SK-N-DZ (cell line): ENCODE measurements around the gene NQO1. TPM values are rescaled to one million over a fixed set of nuclear protein-coding genes. Genes with fewer than 3 reads are reported as not detected.
"Not testable (repeated sequence)": the region's sequence is repeated elsewhere in the genome, so short reads cannot be mapped to it uniquely, and the experiment has no call there.

Experiments
- DNase-seq: peaks from one replicate; pipeline ENCODE4 v3.0.0-alpha.2; 2015; ENCODE audit warnings: low spot score
- polyA plus RNA-seq, 2 experiments: library from polyadenylated mRNA; depleted of rRNA; stranded (reverse); fragments of >200 nt; gene quantifications; 2 replicates each; pipeline ENCODE4 v1.2.3, GENCODE V29; 2014

NQO1 gene
- polyA plus RNA-seq (2014; cell fraction: cytosol; rRNA removed), result 8.6 and 13.9 TPM in 2 replicates
- polyA plus RNA-seq (2014; cell fraction: nucleus; rRNA removed), result 5.2 and 8.3 TPM in 2 replicates

DNA sequence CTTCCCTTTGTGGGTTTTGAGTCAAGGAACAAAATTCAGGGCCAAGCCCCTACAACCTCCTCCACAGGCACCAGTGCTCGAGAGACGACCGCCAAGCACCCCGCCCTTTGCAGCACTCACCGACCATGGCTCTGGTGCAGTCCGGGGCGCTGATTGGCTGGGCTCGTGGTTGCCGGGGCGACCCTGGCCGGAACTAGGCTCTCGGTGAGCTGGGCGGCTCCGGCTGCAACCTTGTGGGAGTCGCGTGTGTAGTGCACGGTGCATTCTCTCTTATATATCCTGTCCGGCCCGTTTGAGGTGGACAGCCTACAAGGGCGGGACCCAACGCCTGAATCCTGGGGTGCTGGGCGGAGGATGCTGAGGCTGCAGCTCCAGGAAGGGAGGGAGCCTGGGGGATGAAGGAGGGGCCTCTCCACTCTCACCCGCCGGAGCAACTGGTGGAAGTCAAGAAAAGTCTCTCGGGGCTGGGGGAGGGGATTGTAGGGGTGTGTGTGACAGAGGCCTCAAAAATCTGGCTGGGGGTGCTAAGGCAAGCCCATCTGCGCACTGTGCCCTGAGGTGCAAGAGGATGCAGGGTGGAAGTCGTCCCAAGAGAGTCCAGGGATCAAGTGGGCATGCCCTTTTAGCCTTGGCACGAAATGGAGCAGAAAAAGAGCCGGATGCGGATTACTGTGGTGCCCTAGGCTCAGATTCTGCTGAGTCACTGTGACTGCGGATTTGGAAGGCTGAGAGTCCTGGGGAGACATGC, at the start of gene NQO1:
NQO1 (minus strand) TSS at position 248 of the 748 bp plus-strand sequence; CDS start at position 127, 121 bp downstream.
- DNase-seq, result peak; percentile 90

DNA sequence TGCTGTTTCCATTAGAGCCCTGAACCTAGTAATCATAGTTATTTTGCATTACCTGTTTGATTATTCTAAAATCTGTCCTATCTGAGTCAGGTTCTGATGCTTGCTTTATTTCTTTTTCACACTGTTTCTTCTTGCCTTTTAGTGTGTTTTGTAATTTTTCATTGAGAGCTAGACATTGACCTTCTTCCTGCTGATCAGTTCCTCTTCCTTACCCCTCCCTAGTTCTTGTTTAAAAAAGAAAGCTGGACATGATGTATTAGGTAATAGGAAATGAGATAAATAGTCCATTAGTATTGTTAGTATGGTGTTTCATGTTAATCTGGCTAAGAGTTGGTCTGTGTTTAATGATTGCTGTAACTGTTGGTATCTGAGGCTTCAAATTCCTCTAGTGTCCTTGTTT, 49.2 kb upstream of the NQO1 start:
- DNase-seq, result no peak

DNA sequence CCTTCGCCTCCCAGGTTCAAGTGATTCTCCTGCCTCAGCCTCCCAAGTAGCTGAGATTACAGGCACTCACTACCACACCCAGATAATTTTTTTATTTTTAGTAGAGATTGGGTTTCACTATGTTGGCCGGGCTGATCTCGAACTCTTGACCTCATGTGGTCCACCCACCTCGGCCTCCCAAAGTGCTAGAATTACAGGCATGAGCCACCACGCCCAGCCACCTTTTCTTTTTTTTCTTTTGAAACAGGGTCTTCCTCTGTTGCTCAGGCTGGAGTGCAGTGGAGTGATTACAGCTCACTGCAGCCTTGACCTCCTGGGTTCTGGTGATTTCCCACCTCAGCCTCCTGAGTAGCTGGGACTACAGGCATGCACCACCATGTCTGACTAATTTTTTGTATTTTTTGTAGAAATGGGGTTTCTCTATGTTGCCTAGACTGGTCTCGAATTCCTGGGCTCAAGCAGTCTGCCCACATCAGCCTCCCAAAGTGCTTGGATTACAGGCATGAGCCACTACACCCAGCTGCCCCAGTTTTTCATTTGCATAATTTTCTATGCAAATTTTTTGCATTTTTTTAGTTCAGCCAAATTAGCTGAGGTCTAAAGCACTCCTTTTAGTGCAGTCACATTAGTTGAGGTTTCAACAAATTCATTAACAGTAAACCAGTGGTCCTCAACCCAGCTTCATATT, 47.0 kb upstream of the NQO1 start:
- DNase-seq, result no peak

DNA sequence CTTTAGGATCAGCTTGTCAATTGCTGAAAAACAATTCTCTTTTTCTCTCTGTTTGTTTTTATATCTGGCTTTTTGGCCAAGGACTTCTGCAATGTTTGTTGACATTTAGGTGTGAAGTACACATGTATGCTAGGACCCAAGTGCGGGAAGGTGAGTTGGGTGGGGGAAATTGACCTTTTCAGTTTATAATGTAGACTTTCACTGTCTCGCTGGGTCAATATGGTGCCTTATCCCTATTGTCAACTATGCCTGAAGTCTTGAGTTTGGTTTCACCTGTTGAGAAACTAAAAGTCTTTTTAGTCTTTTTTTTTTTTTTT, 45.2 kb upstream of the NQO1 start:
- DNase-seq, result no peak

DNA sequence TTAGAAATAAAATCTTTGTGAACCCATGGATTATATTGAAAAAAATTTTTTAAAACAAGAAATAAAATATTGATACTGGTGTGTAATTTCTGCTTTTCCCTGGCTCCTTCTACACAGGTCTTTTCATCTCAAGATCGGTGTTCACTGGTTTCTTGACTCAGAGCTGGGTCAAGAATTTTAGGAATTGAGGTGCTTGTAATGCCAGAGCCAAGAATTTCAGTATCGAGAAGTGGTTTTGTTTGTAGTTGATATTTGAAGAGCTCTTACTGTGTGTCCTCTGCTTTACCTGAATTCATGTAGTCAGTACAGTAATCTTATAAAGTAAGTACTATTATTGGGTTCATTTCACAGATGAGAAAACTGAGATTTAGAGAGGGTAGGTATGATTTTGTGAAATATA, 43.0 kb upstream of the NQO1 start:
- DNase-seq, result no peak

DNA sequence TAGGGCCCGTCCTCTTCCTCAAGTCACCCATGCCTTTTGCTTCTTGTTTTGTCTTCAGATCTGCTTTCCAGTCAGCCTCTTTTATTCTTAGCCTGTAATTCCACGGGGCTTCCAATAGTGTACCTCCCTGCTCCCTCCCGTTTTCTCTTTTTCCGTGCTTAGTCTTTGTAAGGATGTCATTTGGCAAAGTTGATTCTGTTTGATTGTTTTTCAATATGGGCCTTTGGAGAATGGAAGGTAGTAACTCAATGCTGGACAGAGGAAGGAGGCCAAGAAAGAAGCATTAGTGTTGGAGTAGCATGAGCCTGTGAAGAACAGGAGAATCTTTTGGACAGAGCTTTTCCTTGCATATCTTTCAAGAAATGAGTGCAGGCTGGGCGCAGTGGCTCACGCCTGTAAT, 42.3 kb upstream of the NQO1 start:
- no peak for DNase-seq

DNA sequence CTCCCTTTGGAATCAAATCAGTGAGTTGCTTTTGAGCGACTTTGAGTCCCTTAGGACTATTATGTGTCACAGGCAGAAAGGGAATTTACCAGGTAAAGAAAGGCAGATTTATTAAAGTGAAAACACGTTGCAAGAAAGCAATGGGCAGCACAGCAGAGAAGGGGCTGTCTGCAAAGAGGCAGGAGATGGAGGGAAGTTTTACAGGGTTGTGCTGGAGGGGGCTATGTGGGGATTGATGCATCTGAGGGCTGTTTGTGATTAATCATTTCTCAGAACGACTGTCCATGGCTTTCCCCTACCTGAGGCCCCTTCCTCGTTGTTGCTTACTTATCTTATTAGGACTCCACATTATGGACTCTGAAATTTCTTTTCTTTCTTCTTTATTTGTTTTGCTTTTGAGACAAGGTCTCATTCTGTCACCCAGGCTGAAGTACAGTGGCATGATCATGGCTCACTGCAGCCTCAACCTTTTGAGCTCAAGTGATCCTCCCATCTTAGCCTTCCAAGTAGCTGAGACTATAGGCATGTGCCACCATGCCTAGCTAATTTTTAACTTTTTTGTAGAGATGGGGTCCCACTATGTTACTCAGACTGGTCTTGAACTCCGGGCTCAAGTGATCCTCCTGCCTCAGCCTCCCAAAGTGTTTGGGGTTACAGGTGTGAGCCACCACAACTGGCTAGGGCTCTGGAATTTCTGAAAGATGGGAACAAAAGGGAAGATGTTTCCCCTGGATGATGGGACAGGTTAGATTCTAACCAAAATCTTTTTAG, 41.3 kb upstream of the NQO1 start:
- no peak for DNase-seq

DNA sequence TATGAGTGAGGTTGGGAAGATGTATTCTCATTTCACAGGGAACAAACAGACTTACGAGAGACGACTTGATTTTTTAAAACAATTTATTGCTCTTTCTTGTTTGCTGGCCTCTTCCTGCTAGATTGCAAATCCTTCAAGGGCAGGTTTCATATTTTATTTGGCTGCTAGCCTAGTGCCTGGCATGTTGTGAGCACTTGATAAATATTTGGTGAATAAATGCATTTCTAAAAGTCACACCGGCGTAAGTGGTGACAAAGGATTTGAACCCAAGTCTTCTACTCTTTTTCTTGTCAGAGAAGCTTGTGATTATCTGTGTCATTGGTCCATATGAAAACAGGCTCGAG, 37.2 kb upstream of the NQO1 start:
- no peak for DNase-seq

DNA sequence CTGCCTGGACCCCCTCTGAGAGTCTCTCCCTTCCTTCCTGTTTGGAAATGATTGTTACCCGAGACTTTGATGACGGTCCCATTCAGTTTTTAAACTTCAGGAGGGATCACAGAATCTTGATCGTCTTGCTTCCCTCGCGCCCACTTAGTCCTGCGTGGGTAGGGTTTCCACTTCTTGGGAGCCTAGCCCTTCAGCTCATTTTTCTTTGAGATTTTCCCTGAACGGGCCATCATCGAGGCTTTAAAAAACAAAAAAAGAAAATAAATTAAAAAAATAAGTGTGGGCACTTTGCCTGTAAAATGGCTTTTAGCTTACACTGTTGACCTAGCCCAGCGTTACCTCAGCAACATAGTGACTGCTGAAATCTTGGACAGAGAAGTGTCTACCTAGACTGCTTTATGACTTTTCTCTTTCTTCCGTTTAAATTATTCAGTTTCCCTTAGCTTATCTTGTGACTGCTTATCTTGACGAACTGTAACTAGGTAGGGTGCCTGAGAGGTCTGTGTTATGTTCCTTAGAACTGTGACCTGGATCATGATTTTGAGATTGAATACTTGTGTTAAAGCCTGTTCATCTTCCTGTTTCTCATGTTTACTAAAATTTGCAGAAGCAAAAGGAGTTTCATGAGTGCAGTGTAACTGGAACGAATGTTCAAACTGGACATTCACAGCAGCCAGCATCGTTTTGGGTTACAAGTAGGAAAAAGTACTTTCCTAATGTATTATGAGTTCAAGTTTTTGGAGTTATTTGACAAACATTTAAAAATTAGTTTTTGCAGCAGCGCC, 36.6 kb upstream of the NQO1 start:
- DNase-seq, result no peak

DNA sequence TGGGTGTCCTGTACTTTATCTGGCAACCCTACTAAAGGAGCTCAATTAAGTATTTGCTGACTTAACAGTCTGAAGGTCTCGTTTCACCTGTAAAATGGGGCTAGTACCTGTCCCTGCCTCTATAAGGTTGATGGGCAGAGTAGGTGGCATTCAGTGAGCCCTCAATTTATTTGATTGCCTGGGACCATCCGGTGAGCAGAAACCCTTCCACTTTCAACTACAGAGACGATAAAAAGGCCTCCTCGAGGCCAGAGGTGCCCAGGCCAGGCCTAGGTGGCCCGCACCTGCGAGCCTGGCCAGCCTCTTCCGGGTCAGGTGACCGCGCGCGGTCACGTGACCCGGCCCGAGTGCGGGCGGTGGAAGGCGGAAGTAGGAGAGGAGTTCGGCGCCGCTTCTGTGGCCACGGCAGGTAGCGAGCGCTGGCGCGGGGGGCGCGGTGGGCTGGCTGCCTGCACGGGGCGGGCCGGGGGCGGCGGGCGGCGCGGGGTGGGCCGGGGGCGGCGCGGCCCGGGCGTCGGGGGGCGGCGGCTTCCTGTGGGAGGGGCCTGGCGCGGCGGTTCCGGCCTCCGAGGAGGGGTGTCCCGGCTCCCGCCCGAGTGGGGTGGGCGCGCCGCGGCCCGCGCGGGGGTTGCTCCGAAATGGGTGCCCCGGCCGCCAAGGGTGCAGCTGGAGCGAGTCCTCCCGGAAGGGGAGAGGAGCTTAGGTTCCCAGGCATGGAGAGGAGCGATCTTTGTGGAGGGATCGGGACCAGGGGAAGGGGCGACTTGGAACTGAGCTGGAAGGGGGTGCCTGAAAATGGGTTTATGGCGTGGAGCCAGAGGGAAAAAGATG, 35.8 kb upstream of the NQO1 start, which contains the start of gene WWP2:
WWP2 (plus strand) TSS at position 350 of the 831 bp plus-strand sequence. CDS start 24,679 bp downstream, outside the sequence.
- DNase-seq, result peak; percentile 84

DNA sequence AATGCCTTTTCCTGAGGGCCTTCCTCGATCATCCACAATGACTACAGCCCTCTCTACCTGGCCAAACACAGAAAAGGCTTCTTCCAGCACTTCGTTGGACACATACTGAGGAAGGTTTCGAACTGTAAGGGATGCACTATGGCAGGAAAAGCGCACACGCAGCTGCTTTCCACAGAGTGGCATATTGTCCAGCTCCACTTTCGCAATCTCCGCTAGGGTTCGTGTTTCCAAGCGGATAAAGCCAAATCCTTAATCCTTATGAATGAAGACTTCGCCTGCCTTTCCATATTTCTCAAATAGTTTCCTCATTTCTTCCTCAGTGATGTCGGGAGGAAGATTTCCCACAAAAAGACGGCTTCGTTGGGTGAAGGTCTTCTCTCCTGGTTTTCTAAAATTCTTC, 31.0 kb upstream of the NQO1 start:
- not testable (repeated sequence) for DNase-seq

DNA sequence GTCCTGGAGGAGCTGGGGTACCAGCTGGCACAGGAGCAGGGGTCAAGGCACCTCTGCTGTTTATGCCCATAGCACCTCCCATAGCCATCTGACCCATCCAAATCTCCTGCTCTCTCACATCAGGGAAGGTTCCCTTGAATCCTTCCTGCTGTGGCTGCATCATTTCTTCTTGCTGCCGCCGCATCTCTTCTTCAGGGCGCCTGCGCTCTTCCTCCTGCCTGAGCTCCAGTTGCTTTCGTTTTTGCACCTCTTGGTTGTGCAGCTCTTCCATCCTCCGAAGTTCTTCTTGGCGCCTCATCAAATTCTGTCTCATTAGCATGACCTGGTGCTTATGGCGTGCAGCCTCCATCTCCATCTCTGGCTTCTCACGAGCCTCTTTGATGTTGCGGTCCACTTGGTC, 30.3 kb upstream of the NQO1 start:
- DNase-seq, result no peak

DNA sequence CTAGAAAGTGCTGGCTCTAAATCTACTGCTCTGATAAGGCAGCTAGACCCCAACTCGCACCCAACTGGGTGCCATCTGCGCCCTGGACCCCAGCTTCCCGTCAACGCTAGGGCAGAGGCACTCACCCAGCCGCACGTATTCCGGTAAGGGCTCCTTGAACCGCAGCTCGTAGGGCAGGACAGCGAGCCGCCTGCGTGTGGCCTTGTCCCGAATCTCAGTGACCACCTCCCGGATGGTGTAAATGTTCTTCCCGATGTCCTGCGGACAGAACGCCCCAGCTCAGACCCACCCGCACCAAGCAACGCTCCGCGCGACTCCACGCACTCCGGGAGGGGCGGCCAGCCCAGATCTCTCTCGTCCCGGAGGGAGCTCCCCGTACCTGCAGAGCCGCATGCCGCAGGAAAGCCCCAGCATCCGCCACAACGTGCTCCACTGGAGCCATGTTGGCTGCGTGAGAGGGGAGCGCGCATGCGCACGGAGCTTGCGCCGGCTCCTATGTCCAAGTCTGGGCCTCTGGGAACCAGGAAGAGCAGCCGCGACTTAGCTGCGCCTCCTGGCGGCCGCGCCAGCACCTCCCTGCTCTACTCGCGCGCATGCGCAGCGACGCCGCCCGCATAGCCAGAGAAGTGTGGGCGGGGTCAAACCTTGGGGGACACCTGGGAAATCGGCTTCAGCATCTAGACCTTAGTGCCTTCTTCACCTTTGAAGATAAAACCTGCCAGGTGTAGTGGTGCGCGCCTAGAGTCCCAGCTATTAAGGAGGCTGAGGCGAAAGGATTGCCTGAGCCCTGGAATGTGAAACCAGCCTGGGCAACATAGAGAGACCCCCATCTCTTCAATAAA, 28.3 kb upstream of the NQO1 start, which contains the start of gene NOB1:
NOB1 (minus strand) TSS at position 458 of the 842 bp plus-strand sequence; CDS start at position 442, 16 bp downstream.
- DNase-seq, result peak; percentile 96

DNA sequence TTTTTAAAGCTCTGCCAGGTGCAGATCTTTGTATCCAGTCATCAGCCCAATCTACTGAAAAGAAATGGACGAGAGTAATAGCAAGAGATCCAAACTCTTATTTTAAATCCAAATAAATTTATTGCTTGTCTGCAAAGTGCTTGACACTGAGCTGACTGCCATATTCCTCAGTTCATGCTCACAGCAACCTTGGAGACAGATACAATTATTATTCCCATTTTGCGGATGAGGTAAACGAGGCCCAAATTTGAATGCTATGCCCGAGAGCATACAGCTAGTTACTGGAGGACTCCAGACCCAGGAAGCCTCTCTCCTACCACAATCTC, 27.7 kb upstream of the NQO1 start:
- DNase-seq, result no peak

DNA sequence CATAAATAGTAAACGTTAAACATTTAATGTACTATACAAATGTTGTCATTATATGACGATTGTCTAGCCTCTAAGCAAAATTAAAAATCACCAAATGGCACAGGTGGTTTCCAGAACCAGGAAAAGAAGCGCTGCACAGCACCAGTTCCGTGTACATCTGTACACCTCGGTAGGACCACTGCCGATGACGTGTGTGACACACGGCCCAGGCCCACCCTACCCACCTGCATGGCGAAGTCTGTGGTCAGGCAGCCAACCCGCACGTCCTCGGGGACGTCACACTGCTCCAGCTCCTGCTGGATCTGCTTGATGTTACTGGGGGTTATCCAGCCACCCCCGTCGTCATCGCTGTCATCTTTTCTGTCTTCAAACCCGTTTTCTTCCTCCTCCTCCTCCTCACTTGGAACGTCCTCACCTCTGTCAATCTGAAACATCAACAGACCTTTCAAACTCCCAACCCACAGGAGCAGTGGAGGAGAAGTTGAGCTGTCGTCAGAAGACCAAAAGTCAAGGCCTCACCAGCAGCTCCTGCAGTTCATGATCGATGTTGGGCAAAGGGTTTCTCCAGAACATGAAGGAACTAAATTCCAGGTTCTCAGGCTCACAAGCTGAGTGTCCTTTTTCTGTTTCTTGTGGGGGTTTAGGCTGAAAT, 22.5 kb upstream of the NQO1 start:
- DNase-seq, result no peak

DNA sequence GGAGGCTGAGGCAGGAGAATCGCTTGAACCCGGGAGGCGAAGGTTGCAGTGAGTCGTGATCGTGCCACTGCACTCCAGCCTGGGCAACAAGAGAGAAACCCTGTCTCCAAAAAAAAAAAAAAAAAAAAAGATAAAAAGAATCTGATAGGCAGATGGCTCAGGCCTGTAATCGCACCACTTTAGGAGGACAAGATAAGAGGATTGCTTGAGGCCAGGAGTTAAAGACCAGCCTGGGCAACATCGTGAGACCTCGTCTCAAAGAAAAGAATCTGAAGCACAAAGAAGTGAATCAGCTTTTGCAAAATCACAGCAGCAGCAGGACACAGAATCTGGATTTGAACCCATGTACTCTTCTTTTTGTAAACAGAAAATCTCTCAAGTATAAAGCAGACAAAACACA, 20.8 kb upstream of the NQO1 start:
- DNase-seq, result no peak

DNA sequence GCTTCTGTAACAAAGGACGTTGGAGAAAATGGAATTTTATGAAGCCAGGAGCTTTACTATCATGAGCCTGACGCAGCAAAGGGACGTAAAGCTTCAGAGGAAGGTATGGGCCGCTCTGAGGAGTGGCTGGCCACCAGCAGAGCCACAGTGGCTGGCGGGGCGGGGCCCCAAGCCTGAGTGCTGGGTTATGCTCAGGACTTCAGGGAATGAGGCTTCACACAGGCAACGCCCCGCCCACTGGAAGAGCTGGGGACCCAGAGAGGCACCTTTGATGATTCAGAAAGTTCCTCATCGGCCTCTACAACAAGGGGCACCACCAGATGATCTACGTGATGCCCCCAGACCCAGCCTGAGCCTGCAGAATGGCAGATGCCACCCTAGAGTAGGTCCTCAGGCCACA, 19.6 kb upstream of the NQO1 start:
- no peak for DNase-seq

DNA sequence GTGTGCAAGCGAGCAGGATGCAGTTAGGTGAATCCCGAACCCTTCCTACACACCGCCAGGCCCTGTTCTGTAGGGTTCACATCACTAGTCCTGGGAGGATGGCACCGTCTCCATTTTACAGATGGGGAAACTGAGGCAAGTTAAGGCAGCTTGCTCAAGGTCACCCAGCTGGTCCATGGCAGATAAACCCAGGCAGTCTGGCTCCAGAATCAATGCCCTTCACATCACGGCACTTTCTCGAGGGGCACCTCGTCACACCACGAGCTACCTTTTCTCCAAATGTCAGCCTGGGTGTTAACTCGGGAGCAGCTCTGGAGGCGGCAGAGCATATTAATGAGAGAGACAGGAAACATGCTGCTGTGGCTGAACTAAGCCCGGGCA, 18.9 kb upstream of the NQO1 start:
- no peak for DNase-seq
